Stimulated activated CD4-positive, alpha-beta T cell treated with anti-CD3 and anti-CD28 coated beads, Interleukin-12 subunit alpha, Interleukin-12 subunit beta, amount 100 ng/mL, for 48 hours (primary cell): ENCODE data around the gene SURF1.

Experiments
- DNase-seq, 3 donors: peaks; one replicate each; pipeline ENCODE4 v3.0.0-alpha.2; 2020; ENCODE audit warnings: low read depth in 2 of 3, low spot score in 1 of 3

The SURF1 gene

GRCh38 chr9:133366435-133366834 lies 10.1 kb upstream of the SURF1 start:
- no peak for DNase-seq

DNA sequence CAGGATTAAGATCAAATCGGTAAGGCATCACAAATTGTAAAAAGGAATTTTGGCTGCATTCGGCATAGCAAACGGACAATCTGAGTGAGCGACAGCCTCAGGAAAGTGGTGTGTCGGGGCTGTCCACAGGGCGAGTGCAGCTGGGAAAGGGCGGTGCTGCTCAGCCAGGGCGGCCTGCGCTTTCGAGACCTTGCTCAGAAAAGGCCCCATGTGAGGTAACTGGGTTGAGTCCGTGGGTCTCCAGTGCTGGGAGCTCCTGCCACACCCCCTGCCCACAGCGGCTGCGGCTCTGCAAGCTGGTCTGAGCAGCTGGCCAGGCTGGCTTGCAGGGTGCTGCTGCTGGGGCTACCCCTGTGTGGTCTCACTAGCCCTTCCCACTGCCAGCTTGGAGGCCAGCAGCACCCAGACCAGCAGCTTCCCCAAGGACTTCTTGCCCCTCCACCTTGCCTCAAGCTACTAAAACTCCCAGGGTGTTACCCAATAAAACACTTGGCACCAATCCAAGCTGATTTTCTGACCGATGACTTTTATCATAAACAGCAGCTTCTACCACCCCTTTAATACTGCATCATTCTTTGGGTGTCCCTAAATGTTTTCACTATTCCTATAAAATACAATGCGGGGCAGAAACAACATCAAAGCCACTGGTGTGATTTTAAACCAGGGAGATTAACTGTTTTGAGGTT lies 6.2 kb upstream of the SURF1 start:
- no peak for DNase-seq

DNA sequence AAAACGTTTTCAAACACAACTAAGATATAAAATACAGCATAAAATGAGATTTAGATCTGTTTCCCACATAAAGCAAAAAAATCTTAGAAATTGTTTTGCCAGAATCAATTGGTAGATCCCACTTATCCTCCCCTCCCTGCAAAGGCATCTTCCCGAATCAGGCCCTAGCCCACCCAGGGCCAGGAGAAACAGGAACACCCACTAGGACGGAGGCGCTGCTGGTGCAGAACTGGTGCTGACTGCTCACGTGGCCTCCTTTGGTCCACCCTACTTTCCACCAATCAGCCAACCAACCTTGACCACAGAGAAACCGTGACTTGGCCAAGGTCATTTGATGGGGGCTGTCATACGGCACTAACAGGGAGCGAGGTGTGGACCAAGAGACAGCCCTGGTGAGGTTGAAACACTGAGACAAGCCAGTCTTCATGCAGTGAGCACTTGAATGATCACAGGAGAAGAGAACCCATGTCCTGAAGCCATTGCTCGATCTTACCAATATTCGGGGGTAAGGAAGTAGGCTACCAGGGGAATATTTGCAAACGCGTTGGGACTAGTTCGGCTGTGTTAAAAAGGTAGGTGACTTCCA lies 5.3 kb upstream of the SURF1 start:
- no peak for DNase-seq

- no peak for DNase-seq
These were observed 4.4 kb upstream of the SURF1 start for GRCh38 chr9:133360400-133361393.

DNA sequence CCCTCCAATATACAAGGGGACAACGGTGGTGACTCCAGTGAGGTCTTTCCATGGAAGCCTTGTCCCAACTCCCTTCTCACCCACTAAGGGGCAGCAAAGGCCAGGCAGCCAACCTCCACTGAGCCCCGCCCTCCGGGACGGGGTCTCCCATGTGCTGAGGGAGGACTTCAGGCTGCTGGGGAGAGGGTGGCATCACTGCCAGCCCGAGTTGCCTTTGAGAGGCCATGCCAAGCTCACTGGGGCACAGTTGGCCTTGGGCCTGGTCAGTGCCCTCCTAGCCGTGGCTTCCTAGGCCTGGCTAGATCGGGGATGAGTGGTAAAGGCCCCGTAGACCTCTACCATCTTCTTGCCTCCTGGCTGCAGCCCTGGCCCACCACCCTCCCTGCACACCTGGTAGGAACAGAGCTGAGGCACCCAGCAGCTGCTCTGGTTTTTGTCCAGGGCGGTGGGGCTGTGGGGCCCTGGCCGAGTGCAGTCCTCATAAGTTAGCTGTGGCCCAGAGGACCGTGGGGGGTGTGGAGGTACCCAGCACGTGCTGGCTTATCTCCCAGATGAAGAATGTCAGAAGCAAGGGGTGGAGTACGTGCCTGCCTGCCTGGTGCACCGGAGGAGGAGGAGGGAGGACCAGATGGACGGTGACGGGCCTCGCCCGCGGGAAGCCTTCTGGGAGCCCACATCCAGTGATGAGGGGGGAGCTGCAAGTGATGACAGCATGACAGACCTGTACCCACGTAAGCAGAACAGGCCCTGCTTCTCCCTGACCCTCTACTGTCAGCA lies 3.3 kb upstream of the SURF1 start:
- DNase-seq, result no peak

DNA sequence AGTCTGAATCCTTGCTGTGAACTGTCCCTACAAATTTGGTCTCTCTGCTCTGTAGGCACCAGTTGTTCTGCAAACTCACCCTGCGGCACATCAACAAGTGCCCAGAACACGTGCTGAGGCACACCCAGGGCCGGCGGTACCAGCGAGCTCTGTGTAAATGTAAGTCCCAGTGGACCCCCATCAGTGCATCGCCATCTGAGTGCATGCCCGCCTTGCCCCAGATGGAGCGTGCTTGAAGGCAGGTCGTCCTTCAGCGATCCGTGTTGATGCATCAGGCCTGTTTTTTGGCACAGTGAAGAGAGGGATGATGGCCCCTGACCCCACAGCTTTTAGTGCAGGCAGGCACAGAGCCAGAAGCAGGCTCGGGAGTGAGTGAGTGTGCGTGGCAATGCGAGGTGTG lies 1.4 kb upstream of the SURF1 start:
- DNase-seq, result no peak

DNA sequence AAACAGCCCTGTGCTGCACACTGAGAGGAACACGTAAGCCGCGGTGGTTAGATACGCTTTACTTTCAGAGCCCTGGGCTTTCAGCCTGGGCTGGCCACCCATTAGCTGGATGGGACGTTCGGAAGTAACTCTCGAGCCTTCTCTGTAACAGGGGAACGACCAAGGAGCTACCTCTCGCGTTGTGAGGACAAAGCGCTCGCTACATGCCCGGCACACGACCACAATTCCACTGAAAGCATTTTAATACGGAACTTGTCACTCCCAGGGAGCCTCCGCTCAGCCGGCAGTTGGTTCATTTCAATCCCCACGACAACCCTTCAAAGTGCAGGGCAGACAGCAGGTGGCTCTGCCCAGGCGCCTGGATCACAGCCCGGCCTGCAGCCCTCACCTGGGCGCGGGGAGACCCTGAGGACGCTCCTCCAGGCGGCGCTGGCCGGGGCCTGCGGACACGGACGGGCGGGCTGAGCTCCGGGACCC lies 368 bp downstream of the SURF1 start:
- no peak for DNase-seq

DNA sequence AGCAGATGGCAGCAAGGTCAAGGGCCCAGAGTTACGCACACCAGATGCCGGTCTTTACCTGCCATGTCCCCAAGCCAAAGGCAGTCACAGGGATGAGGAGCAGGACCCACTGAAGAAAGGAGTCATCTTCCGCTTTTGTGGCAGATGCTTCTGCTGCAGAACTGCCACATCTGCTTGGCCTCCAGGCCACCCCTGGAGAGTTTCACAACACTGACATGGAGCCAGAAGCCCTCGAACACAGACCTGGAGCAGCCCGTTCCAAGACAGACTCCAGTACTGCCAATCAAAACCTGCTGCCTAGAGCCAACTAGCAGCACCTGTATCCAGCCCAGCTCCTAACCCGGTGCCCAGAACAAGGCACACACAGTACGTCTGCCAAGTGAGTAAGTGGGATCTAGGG lies 1.5 kb downstream of the SURF1 start:
- no peak for DNase-seq

- no peak for DNase-seq
These were observed 2.7 kb downstream of the SURF1 start for GRCh38 chr9:133353548-133353947.

DNA sequence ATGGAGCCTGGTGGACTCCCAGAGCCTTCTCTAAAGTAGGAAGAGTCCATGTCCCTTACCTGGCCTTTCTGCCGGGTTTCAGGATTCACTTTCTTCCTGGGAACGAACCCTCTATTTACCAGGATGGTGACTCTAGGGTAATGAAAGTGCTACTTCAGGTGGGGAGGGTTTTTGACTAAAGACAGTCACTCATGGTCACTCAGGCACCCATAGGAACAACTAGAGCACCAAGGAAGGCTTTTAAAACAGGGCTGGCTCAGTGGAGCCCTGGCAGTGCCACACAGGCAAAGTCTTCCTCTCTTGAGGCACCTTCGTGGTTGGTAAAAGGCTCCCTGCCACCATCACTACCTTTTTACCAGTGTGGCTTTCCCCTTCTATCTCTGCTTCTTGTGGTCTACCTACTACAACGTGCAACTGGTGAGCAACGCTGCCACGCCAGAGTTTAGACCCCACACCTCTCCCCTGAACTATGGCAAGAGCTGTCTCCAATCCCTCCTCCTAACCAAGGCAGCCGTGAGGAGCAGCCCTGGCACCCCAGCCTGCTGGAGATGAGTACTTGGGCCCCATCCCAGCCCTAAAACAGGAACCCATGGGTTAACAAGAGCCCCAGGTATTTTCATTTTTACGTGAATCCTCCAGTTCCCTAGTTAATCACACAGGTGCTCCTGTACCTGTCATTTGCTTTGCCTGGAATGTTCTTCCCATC lies 3.5 kb downstream of the SURF1 start:
- DNase-seq, result no peak

GRCh38 chr9:133351908-133352634 lies 4.2 kb downstream of the SURF1 start:
- peak in 1 of 3 donors; percentile 46 for DNase-seq

DNA sequence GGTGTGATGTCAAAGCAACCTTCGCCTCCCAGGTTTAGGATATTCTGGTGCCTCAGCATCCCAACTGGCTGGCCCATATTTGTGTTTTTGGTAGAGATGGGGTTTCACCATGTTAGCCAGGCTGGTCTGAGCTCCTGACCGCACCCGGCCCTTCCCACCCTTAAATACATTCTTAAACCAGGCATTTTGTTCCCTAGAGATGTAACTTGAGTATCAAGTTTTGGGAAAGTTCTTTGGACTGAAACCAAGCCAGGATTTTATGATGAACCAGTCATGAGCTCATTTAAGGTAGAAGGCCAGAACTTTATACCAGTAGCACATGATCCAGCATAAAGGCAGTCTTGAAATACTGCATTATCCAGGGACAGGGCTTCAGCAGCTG lies 4.8 kb downstream of the SURF1 start:
- DNase-seq, result no peak

DNA sequence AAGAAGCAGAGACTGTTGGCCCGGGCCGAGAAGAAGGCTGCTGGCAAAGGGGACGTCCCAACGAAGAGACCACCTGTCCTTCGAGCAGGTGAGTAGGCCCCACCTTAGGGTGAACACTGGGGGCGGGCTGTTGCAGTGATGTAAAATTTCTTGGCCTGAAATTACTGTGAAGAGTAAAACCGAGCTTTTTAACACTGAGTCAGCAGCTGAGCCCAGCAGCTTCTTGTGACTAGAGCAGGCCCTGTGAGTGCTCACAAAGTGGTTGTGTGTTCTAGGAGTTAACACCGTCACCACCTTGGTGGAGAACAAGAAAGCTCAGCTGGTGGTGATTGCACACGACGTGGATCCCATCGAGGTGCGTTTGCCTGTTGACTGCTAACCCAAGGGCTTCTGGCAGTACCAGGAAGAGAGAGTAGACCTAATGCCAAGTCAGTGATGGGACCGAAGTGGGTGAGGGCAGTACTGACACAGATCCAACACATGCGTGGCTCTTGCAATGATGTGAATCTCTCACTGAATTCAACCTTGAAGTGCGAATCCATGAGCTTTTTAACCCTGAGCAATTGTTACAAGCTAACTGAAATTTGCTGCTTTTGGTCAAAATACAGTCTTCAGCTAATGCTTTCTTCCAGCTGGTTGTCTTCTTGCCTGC lies 6.2 kb downstream of the SURF1 start:
- no peak for DNase-seq

- DNase-seq, result no peak
These were observed 7.3 kb downstream of the SURF1 start for GRCh38 chr9:133348718-133349573.

DNA sequence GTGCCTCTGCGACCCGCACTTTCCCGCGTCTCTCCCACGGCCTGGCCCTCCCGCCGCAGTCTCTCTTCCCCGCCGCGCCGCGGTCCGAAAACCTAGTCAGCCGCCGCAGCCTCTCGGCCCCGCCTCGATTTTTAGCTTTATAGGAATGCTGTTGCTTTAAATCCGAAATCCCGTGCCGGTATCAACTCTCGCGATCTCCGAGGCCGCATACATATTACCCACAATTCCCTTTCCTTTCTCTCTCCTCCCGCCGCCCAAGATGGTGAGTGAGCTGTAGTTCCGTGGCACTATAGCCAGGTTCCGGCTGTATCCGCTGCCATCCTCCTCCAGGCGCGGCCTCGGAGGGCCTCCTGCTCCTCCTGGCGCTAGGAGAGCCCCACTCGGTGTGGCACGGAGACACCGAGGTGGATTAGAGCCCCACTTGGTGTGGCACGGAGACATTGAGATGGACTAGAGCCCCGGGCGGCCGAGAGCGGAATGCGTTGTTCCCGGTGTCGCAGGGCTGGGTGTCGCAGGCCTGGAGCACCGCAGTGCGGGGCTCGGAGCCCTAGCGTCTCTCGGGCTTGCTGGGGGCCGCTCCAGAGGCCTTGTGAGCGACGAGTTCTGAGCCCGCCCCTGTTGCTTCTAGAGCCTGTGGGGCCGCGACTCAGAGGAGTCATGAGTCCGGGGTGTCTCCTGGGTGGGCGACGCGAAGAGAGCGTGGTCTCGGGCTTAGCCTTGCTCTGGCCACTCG lies 8.1 kb downstream of the SURF1 start, which contains the start of the genes MED22 and RPL7A:
TSS of gene MED22 (minus strand) at position 147 of the 733 bp plus-strand sequence. CDS start 1,469 bp downstream, outside the sequence.
TSS of gene RPL7A (plus strand) at position 234 of the 733 bp plus-strand sequence. CDS start at position 260, 26 bp downstream.
- peak; percentile 90 to 91 (median 90) for DNase-seq

DNA sequence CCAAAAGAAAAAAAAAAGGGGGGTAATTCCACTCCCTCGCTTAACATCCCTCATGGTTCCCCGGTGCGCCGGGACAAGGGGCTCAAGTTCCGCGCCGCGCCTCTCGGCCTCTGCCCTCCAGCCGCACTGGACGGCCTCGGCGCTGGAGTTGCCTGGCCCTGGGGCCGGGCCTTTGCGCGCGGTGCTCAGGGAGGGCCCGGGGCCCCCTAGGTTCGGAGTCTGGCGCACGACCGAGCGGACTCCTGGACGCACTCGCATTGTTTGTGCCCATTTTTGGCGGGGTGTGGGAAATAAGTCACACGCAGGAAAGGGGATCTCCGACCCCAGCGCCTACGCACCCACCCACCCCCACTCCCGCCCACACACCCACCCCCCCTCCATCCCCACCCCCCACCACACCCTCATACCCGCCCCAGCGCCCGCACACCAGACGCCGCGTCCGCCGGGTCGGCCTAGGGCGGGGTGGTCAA lies 8.7 kb downstream of the SURF1 start:
- DNase-seq, result no peak
